Panc1 (cell line): Measurements from ENCODE around the gene PGLYRP2.

Experiments used
- CTCF ChIP-seq: fragments of 450-650 bp; IDR thresholded peaks from 2 replicates; pipeline ENCODE4 v1.5.1; 2017; ENCODE audit warnings: mild to moderate bottlenecking
- POLR2AphosphoS5 ChIP-seq: IDR thresholded peaks from 2 replicates; pipeline ENCODE4 v1.6.1; 2012; ENCODE audit warnings: mild to moderate bottlenecking, low read depth, low read length, moderate library complexity
- TCF7L2 ChIP-seq: IDR thresholded peaks from 2 replicates; pipeline ENCODE4 v1.6.1; 2011; ENCODE audit warnings: mild to moderate bottlenecking, low read depth, low read length, inconsistent platforms
- TF ChIP-seq, protein P1 (sequence below), 2 experiments: IDR thresholded peaks; 2 replicates each; pipeline ENCODE4 v1.6.1; 2011 to 2012; ENCODE audit warnings: low read depth in 2 of 2, control low read depth in 1 of 2, low read length in 1 of 2, mild to moderate bottlenecking in 1 of 2, moderate library complexity in 1 of 2; ENCODE audit not compliant: insufficient read depth in 1 of 2

GRCh38 chr19:15441317-15441716 lies 38.0 kb downstream of the PGLYRP2 start:
- TF ChIP-seq CTCF (no peak), POLR2AphosphoS5 (no peak), TCF7L2 (no peak)
- TF ChIP-seq, protein P1, sequence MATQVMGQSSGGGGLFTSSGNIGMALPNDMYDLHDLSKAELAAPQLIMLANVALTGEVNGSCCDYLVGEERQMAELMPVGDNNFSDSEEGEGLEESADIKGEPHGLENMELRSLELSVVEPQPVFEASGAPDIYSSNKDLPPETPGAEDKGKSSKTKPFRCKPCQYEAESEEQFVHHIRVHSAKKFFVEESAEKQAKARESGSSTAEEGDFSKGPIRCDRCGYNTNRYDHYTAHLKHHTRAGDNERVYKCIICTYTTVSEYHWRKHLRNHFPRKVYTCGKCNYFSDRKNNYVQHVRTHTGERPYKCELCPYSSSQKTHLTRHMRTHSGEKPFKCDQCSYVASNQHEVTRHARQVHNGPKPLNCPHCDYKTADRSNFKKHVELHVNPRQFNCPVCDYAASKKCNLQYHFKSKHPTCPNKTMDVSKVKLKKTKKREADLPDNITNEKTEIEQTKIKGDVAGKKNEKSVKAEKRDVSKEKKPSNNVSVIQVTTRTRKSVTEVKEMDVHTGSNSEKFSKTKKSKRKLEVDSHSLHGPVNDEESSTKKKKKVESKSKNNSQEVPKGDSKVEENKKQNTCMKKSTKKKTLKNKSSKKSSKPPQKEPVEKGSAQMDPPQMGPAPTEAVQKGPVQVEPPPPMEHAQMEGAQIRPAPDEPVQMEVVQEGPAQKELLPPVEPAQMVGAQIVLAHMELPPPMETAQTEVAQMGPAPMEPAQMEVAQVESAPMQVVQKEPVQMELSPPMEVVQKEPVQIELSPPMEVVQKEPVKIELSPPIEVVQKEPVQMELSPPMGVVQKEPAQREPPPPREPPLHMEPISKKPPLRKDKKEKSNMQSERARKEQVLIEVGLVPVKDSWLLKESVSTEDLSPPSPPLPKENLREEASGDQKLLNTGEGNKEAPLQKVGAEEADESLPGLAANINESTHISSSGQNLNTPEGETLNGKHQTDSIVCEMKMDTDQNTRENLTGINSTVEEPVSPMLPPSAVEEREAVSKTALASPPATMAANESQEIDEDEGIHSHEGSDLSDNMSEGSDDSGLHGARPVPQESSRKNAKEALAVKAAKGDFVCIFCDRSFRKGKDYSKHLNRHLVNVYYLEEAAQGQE (IDR thresholded peaks at IDR 0.05; ENCODE audit: insufficient read depth in 1 of 2, low read depth in 2 of 2, low read length in 1 of 2): no peak
